Thyroid gland (tissue), 4 donors: ENCODE measurements around the gene OR2A5.

Experiments
- POLR2A ChIP-seq, 2 donors: fragments of 450-650 bp; IDR thresholded peaks; one replicate each; pipeline ENCODE4 v1.6.1; 2017; ENCODE audit warnings: antibody characterized with exemption in 2 of 2, mild to moderate bottlenecking in 2 of 2, moderate library complexity in 1 of 2
- TF ChIP-seq, protein P1 (sequence below), 6 experiments: fragments of 200-600 bp in 3 of 6; fragments of 450-650 bp in 3 of 6; sonication (generic) in 3 of 6; IDR thresholded peaks; one replicate each; pipeline ENCODE4 v1.5.1; 2016 to 2019; ENCODE audit warnings: antibody characterized with exemption in 6 of 6, mild to moderate bottlenecking in 2 of 6, inconsistent platforms in 1 of 6, moderate library complexity in 1 of 6

DNA sequence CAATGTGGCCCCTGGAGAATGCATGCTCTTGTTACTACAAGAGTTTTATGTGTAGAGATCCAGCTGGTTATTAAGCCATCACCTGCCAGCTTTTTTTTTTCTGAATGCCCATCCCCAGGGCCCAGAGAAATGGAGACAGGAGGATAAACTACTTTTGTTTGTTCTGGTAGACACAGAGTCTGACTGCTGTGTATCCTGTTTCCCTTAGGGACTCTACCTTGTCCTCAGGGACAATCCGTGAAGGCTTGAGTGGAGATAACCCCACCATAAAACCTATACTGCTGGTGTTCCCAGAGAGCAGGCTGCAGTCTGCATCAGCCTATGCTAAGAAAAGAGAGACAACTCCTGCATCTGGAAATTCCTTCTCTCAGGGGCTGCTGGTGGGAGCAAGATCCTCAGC is at the start of gene OR2A5:
- TF ChIP-seq, protein P1, sequence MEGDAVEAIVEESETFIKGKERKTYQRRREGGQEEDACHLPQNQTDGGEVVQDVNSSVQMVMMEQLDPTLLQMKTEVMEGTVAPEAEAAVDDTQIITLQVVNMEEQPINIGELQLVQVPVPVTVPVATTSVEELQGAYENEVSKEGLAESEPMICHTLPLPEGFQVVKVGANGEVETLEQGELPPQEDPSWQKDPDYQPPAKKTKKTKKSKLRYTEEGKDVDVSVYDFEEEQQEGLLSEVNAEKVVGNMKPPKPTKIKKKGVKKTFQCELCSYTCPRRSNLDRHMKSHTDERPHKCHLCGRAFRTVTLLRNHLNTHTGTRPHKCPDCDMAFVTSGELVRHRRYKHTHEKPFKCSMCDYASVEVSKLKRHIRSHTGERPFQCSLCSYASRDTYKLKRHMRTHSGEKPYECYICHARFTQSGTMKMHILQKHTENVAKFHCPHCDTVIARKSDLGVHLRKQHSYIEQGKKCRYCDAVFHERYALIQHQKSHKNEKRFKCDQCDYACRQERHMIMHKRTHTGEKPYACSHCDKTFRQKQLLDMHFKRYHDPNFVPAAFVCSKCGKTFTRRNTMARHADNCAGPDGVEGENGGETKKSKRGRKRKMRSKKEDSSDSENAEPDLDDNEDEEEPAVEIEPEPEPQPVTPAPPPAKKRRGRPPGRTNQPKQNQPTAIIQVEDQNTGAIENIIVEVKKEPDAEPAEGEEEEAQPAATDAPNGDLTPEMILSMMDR (IDR thresholded peaks at IDR 0.05) = no peak
- no peak for TF ChIP-seq POLR2A (IDR thresholded peaks at IDR 0.05)
